A673 (cell line): ENCODE data around the gene PLK1. TPM values are rescaled to one million over a fixed set of nuclear protein-coding genes. Genes with fewer than 3 reads are reported as not detected.

Source experiments
- BruUV-seq: library from RNA; stranded (reverse); fragments of 400-500 nt; replicated peaks from 2 replicates; lab custom pipeline; 2021; lab: Mats Ljungman, UMichigan
- CTCF ChIA-PET: fragments of 300-600 bp; sonication (Branson Sonifier 250); formaldehyde crosslinking; loops from one replicate; lab custom pipeline; 2022; ENCODE audit warnings: antibody characterized with exemption; lab: Charles Lee
- POLR2A ChIA-PET: fragments of 300-600 bp; sonication (Branson Sonifier 250); formaldehyde crosslinking; loops from one replicate; lab custom pipeline; 2022; ENCODE audit warnings: antibody characterized with exemption; ENCODE audit not compliant: low non-redundant PET; lab: Charles Lee
- DNase-seq: peaks from one replicate; pipeline ENCODE4 v3.0.0-alpha.2; 2015; ENCODE audit warnings: low spot score
- H3K27ac ChIP-seq: fragments of 200-600 bp; sonication (generic); 2 replicates; pipeline ENCODE4 v1.5.1; 2016; ENCODE audit warnings: mixed run types, low read depth, mild to moderate bottlenecking, mixed read lengths, antibody characterized with exemption, low read length; ENCODE audit not compliant: poor library complexity, severe bottlenecking
- H3K27me3 ChIP-seq: fragments of 200-600 bp; sonication (generic); replicated peaks from 2 replicates; pipeline ENCODE4 v1.6.1; 2017; ENCODE audit warnings: mixed run types, low read depth, mild to moderate bottlenecking, mixed read lengths, antibody characterized with exemption, low read length; ENCODE audit not compliant: insufficient read depth, poor library complexity
- H3K36me3 ChIP-seq: fragments of 200-600 bp; sonication (generic); 2 replicates; pipeline ENCODE4 v1.6.1; 2016; ENCODE audit warnings: mixed run types, mild to moderate bottlenecking, mixed read lengths, antibody characterized with exemption, low read length; ENCODE audit not compliant: insufficient read depth, poor library complexity, severe bottlenecking
- H3K4me1 ChIP-seq: fragments of 200-600 bp; sonication (generic); 2 replicates; pipeline ENCODE4 v1.6.1; 2017; ENCODE audit warnings: mixed run types, mild to moderate bottlenecking, mixed read lengths, antibody characterized with exemption, low read length; ENCODE audit not compliant: insufficient read depth, poor library complexity, severe bottlenecking
- H3K4me3 ChIP-seq: fragments of 200-600 bp; sonication (generic); 2 replicates; pipeline ENCODE4 v1.5.1; 2016; ENCODE audit warnings: low read depth, mixed run types, mild to moderate bottlenecking, mixed read lengths, low read length; ENCODE audit not compliant: poor library complexity, severe bottlenecking
- H3K9me3 ChIP-seq: fragments of 200-600 bp; sonication (generic); 2 replicates; pipeline ENCODE4 v1.6.1; 2016; ENCODE audit warnings: mixed run types, low read depth, mild to moderate bottlenecking, mixed read lengths, antibody characterized with exemption, low read length; ENCODE audit not compliant: poor library complexity, severe bottlenecking
- CTCF ChIP-seq: fragments of 300-800, 200-600 bp; sonication (generic); conservative IDR thresholded peaks from 2 replicates; pipeline ENCODE4 v1.5.1; 2017; ENCODE audit warnings: low read depth, mild to moderate bottlenecking, antibody characterized with exemption, low read length, moderate library complexity, mixed read lengths
- EZH2 ChIP-seq: fragments of 200-600 bp; sonication (generic); IDR thresholded peaks from 2 replicates; pipeline ENCODE4 v1.6.1; 2017; ENCODE audit warnings: borderline replicate concordance, low read depth, mild to moderate bottlenecking, mixed read lengths, antibody characterized with exemption, low read length; ENCODE audit not compliant: poor library complexity, severe bottlenecking
- intact Hi-C: fragments of 100-400 bp; cut with micrococcal nuclease; formaldehyde crosslinking; loops from one replicate; pipeline ENCODE4 v1.10.0; 2022; ENCODE audit not compliant: unreplicated experiment
- total RNA-seq: library from RNA; stranded (reverse); gene quantifications from 2 replicates; pipeline ENCODE4 v1.2.3, GENCODE V29; 2021

The PLK1 gene
- total RNA-seq, 1 experiment from 2014 or later, result 234 TPM

- Histone ChIP-seq H3K4me1 (no peaks in the 10 kb centered on the region), H3K27me3 (no peaks in the 10 kb centered on the region), H3K4me3 (no peak overlapping the region), H3K27ac (no peak overlapping the region), H3K9me3 (no peaks in the 10 kb centered on the region), H3K36me3 (peaks cover 26% of the 10 kb centered on the region)
- POLR2A ChIA-PET, result no interaction called here
- CTCF ChIA-PET, result no interaction called here
- TF ChIP-seq EZH2 (no peak), CTCF (no peak)
- no peak for DNase-seq
- intact Hi-C loops, result loop anchor here (10.0 kb wide), 1 partner anchor 60 kb away; the partner anchor contains the start of gene CHP2
- BruUV-seq, result no TSS peak
Measured at GRCh38 chr16:23694644-23695373, 16.1 kb downstream of the PLK1 start.

- intact Hi-C loops, result loop anchor here (10.0 kb wide), 1 partner anchor 59 kb away; the partner anchor contains the start of gene CHP2
- DNase-seq, result no peak
- TF ChIP-seq CTCF, result no peak
- TF ChIP-seq EZH2, result no peak
- H3K36me3 ChIP-seq, result peaks cover 16% of the 10 kb centered on the region
- no peaks in the 10 kb centered on the region for H3K9me3 ChIP-seq
- H3K27me3 ChIP-seq, result no peaks in the 10 kb centered on the region
- H3K27ac ChIP-seq, result no peak overlapping the region
- ChIA-PET POLR2A (no interaction called here), CTCF (no interaction called here)
- H3K4me1 ChIP-seq, result no peaks in the 10 kb centered on the region
- BruUV-seq, result no TSS peak
- H3K4me3 ChIP-seq, result no peak overlapping the region
Measured at GRCh38 chr16:23695756-23696155, 17.1 kb downstream of the PLK1 start.

- Histone ChIP-seq H3K27me3 (no peaks in the 10 kb centered on the region), H3K4me1 (no peaks in the 10 kb centered on the region), H3K36me3 (no peaks in the 10 kb centered on the region), H3K4me3 (no peak overlapping the region), H3K9me3 (no peaks in the 10 kb centered on the region), H3K27ac (no peak overlapping the region)
- intact Hi-C loops, result loop anchor here (10.0 kb wide), 1 partner anchor 56 kb away; the partner anchor contains the start of gene CHP2
- no peak for TF ChIP-seq EZH2
- TF ChIP-seq CTCF, result no peak
- CTCF ChIA-PET, result no interaction called here
- DNase-seq, result no peak
- POLR2A ChIA-PET, result no interaction called here
- BruUV-seq, result no TSS peak
Measured at GRCh38 chr16:23699100-23699499, 20.4 kb downstream of the PLK1 start.
